ENCODE measurements around the gene LINC01488. TPM values are rescaled to one million over a fixed set of nuclear protein-coding genes. Genes with fewer than 3 reads are reported as not detected.

The LINC01488 gene
- total RNA-seq, 1 donor from 2014 or later, result not detected

DNA sequence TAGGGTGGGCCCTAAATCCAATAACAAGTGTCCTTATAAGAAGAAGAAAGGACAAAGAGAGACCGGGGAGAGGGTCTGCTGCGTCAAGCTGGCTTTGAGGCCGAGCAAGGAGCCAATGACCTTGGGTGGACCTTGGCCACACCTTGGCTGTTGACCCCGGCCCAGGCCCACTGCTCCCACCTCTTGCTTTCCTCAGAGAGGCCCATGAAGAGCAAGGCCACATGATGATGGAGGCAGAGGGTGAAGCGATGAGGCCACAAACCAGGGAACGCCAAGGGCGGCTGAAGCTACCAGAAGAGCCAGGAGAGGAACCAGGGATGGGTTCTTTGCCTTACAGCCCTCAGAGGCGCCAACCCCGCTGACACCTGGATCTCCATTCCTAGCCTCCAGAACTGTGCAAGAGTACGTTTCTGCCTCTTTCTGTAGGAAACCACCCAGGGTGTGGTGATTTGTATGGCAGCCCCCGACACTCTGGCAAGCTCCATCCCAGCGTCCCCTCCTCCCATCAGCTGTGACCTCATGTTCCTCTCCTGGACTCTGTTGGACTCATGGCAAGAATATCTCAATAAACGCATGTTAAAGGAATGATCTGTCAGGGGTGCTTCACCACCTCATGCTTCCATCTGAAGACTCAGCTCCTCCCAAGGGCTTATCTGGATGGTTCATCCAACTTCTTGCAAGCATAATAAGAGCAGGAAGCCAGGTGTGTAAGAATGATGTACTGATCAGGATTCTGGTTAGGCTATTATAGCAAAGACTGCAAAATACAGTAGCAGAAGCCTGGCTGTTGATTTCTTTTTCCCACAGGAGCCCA is 41.6 kb upstream of the LINC01488 start:
- Mint-ChIP-seq H3K4me1 (ENCODE audit: low read depth, unreplicated experiment) (peaks cover 34% of the 10 kb centered on the region), H3K27ac (ENCODE audit: unreplicated experiment) (no peak overlapping the region), H3K9me3 (ENCODE audit: unreplicated experiment) (no peaks in the 10 kb centered on the region), H3K4me3 (ENCODE audit: unreplicated experiment) (no peak overlapping the region), H3K36me3 (ENCODE audit: low read depth, unreplicated experiment) (no peaks in the 10 kb centered on the region), H3K27me3 (ENCODE audit: low read depth, unreplicated experiment) (peaks cover 17% of the 10 kb centered on the region)
- Histone ChIP-seq H3K4me3 (ENCODE audit: insufficient read depth, low read depth, low read length) (no peak overlapping the region), H3K4me2 (ENCODE audit: low read length) (no peak overlapping the region), H3K9me3 (ENCODE audit: insufficient read depth, low read depth, low read length) (no peaks in the 10 kb centered on the region), H3K27ac (ENCODE audit: low read depth, low read length) (no peak overlapping the region), H4K20me1 (ENCODE audit: insufficient read depth, low read length) (no peaks in the 10 kb centered on the region), H3K36me3 (ENCODE audit: insufficient read depth, low read length) (no peaks in the 10 kb centered on the region), H3K9ac (ENCODE audit: low read length) (no peak overlapping the region), H2AFZ (ENCODE audit: low read depth, low read length) (no peak overlapping the region), H3K4me1 (ENCODE audit: insufficient read depth, low read length) (peaks cover 48% of the 10 kb centered on the region), H3K27me3 (ENCODE audit: insufficient read depth, low read length) (no peaks in the 10 kb centered on the region), H3K79me2 (ENCODE audit: insufficient read depth, low read length) (no peaks in the 10 kb centered on the region)
- FAIRE-seq (no peak), DNase-seq (ENCODE audit: low read depth) (no peak)
- TF ChIP-seq, protein P1, sequence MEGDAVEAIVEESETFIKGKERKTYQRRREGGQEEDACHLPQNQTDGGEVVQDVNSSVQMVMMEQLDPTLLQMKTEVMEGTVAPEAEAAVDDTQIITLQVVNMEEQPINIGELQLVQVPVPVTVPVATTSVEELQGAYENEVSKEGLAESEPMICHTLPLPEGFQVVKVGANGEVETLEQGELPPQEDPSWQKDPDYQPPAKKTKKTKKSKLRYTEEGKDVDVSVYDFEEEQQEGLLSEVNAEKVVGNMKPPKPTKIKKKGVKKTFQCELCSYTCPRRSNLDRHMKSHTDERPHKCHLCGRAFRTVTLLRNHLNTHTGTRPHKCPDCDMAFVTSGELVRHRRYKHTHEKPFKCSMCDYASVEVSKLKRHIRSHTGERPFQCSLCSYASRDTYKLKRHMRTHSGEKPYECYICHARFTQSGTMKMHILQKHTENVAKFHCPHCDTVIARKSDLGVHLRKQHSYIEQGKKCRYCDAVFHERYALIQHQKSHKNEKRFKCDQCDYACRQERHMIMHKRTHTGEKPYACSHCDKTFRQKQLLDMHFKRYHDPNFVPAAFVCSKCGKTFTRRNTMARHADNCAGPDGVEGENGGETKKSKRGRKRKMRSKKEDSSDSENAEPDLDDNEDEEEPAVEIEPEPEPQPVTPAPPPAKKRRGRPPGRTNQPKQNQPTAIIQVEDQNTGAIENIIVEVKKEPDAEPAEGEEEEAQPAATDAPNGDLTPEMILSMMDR (IDR thresholded peaks at IDR 0.05; ENCODE audit: insufficient read depth, low read depth, low read length), result no peak
- TF ChIP-seq EZH2 (IDR thresholded peaks at IDR 0.05; ENCODE audit: insufficient read depth, low read length), result no peak

GRCh38 chr11:69440876-69441275 is 40.6 kb upstream of the LINC01488 start:
- Histone ChIP-seq H3K27me3 (ENCODE audit: insufficient read depth, low read length) (no peaks in the 10 kb centered on the region), H4K20me1 (ENCODE audit: insufficient read depth, low read length) (no peaks in the 10 kb centered on the region), H3K79me2 (ENCODE audit: insufficient read depth, low read length) (no peaks in the 10 kb centered on the region), H3K4me1 (ENCODE audit: insufficient read depth, low read length) (peaks cover 51% of the 10 kb centered on the region), H3K9me3 (ENCODE audit: insufficient read depth, low read depth, low read length) (no peaks in the 10 kb centered on the region), H3K27ac (ENCODE audit: low read depth, low read length) (no peak overlapping the region), H3K36me3 (ENCODE audit: insufficient read depth, low read length) (no peaks in the 10 kb centered on the region), H3K9ac (ENCODE audit: low read length) (no peak overlapping the region), H2AFZ (ENCODE audit: low read depth, low read length) (no peak overlapping the region), H3K4me2 (ENCODE audit: low read length) (no peak overlapping the region), H3K4me3 (ENCODE audit: insufficient read depth, low read depth, low read length) (no peak overlapping the region)
- no peak for TF ChIP-seq EZH2 (IDR thresholded peaks at IDR 0.05; ENCODE audit: insufficient read depth, low read length)
- TF ChIP-seq, protein P1 (IDR thresholded peaks at IDR 0.05; ENCODE audit: insufficient read depth, low read depth, low read length), result no peak
- no peak overlapping the region for H3K27ac Mint-ChIP-seq (ENCODE audit: unreplicated experiment)
- H3K9me3 Mint-ChIP-seq (ENCODE audit: unreplicated experiment), result no peaks in the 10 kb centered on the region
- H3K4me1 Mint-ChIP-seq (ENCODE audit: low read depth, unreplicated experiment), result peaks cover 34% of the 10 kb centered on the region
- H3K4me3 Mint-ChIP-seq (ENCODE audit: unreplicated experiment), result no peak overlapping the region
- no peaks in the 10 kb centered on the region for H3K36me3 Mint-ChIP-seq (ENCODE audit: low read depth, unreplicated experiment)
- DNase-seq (ENCODE audit: low read depth), result no peak
- H3K27me3 Mint-ChIP-seq (ENCODE audit: low read depth, unreplicated experiment), result peaks cover 13% of the 10 kb centered on the region
- no peak for FAIRE-seq
